Adrenal gland (tissue), 5 donors: ENCODE measurements around the gene IL1RL2.

ENCODE experiments used
- CTCF ChIP-seq, 6 experiments: fragments of 450-650 bp in 4 of 6; fragments of 200-600 bp in 2 of 6; sonication (generic) in 1 of 6; IDR thresholded peaks; 1 replicate in 5 of 6; 2 replicates in 1 of 6; pipeline versions ENCODE4 v1.5.1 to v1.8.0; 2016 to 2021; ENCODE audit warnings: antibody characterized with exemption in 6 of 6, mild to moderate bottlenecking in 2 of 6, moderate library complexity in 1 of 6
- POLR2A ChIP-seq, 2 donors: fragments of 450-650 bp; IDR thresholded peaks; one replicate each; pipeline ENCODE4 v1.6.1; 2017; ENCODE audit warnings: antibody characterized with exemption in 2 of 2, mild to moderate bottlenecking in 2 of 2, moderate library complexity in 1 of 2
- donor health status: DM: no; HTN: no; CAD: no.

GRCh38 chr2:102181919-102182635, 4.7 kb upstream of the IL1RL2 start:
- no peak for TF ChIP-seq CTCF (IDR thresholded peaks at IDR 0.05)
- TF ChIP-seq POLR2A (IDR thresholded peaks at IDR 0.05) = no peak
